Gastroesophageal sphincter (tissue), 4 donors: ENCODE results near the gene TOR1AIP1. TPM values are rescaled to one million over a fixed set of nuclear protein-coding genes. Genes with fewer than 3 reads are reported as not detected.

Experiments used
- ATAC-seq: fragments of 150-250 bp; one replicate; pipeline ENCODE4 v1.9.1; 2016; ENCODE audit warnings: mild to moderate bottlenecking, moderate library complexity
- H3K27ac ChIP-seq, 4 donors: fragments of 200-600 bp; sonication (generic) in 3 of 4; 1 replicate in 3 of 4; 2 replicates in 1 of 4; pipeline ENCODE4 v1.5.1; 2016 to 2019
- H3K27me3 ChIP-seq: fragments of 200-600 bp; sonication (generic); one replicate; pipeline ENCODE4 v1.5.1; 2019
- H3K36me3 ChIP-seq, 2 donors: fragments of 200-600 bp; sonication (generic); one replicate each; pipeline ENCODE4 v1.5.1; 2019; ENCODE audit warnings: control low read depth in 1 of 2
- H3K4me1 ChIP-seq, 3 donors: fragments of 200-600 bp; sonication (generic); 1 replicate in 2 of 3; 2 replicates in 1 of 3; pipeline ENCODE4 v1.5.1; 2016 to 2019; ENCODE audit warnings: control low read depth in 2 of 3
- H3K4me3 ChIP-seq, 2 donors: fragments of 200-600 bp; sonication (generic); one replicate each; pipeline ENCODE4 v1.5.1; 2019; ENCODE audit warnings: mild to moderate bottlenecking in 1 of 2, moderate library complexity in 1 of 2
- H3K9me3 ChIP-seq, 3 donors: fragments of 200-600 bp; sonication (generic); one replicate each; pipeline ENCODE4 v1.5.1; 2017 to 2019; ENCODE audit warnings: control low read depth in 2 of 3
- CTCF ChIP-seq, 4 experiments: fragments of 200-600 bp in 2 of 4; fragments of 450-650 bp in 2 of 4; sonication (generic) in 1 of 4; IDR thresholded peaks; one replicate each; pipeline ENCODE4 v1.5.1; 2017 to 2019; ENCODE audit warnings: antibody characterized with exemption in 4 of 4, mild to moderate bottlenecking in 2 of 4, moderate library complexity in 2 of 4
- EP300 ChIP-seq: sonication (generic); formaldehyde crosslinking; IDR thresholded peaks from one replicate; pipeline ENCODE4 v1.6.1; 2017; ENCODE audit warnings: antibody characterized with exemption, mild to moderate bottlenecking
- POLR2A ChIP-seq, 2 donors: fragments of 450-650 bp; IDR thresholded peaks; one replicate each; pipeline ENCODE4 v1.6.1; 2017; ENCODE audit warnings: antibody characterized with exemption in 2 of 2, mild to moderate bottlenecking in 2 of 2, moderate library complexity in 1 of 2
- POLR2AphosphoS5 ChIP-seq: sonication (generic); formaldehyde crosslinking; IDR thresholded peaks from one replicate; pipeline ENCODE4 v1.6.1; 2017; ENCODE audit warnings: antibody characterized with exemption
- WGBS, 2 donors: methylation state at CpG; one replicate each; pipeline ENCODE4 v1.1.5; 2018; ENCODE audit warnings: low coverage in 1 of 2; 5-methylcytosine and 5-hydroxymethylcytosine counted together
- total RNA-seq, 4 donors: library from RNA; depleted of rRNA; stranded (reverse); fragments of >200 nt; gene quantifications; one replicate each; pipeline ENCODE4 v1.1.0, GENCODE V29; 2016

TOR1AIP1 gene
- total RNA-seq, 4 donors from 2014 or later = 132 to 162 (median 141) TPM

GRCh38 chr1:179951383-179952144 lies 69.5 kb downstream of the TOR1AIP1 start:
- Histone ChIP-seq H3K27me3 (no peaks in the 10 kb centered on the region), H3K9me3 (no peaks in the 10 kb centered on the region), H3K27ac (no peak overlapping the region), H3K4me1 (peaks cover 0 to 22% (median 11%) of the 10 kb centered on the region in 3 donors), H3K4me3 (no peak overlapping the region), H3K36me3 (no peaks in the 10 kb centered on the region)
- WGBS, 2 donors = 90 to 91% methylated on average over 8 to 10 of the region's 10 CpGs
- no peak for ATAC-seq
- TF ChIP-seq EP300 (no peak), CTCF (IDR thresholded peaks at IDR 0.05) (no peak), POLR2AphosphoS5 (no peak), POLR2A (IDR thresholded peaks at IDR 0.05) (no peak)

DNA sequence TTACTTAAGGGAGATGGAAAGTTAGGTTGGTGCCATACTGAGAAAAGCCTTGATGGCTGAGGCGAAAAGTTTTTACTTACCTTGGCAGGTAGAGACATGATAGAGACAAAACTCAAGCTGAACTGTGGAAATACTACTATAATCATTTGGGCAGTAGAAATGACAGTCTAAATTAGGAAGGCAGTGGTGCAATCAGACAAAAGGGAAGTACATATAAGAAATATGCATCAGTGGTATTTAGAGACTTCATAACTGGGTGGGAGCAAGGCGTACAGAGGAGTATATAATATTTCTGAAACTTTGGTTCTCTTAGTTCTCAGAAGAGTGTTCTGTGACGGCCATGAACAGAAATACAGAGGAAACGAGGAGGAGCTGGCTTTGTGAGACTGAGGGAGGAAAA lies 70.1 kb downstream of the TOR1AIP1 start:
- 51 to 94% methylated on average over 3 to 4 of the region's 4 CpGs for WGBS, 2 donors
- no peak for TF ChIP-seq POLR2A (IDR thresholded peaks at IDR 0.05)
- no peak for TF ChIP-seq POLR2AphosphoS5
- TF ChIP-seq EP300 = no peak
- TF ChIP-seq CTCF (IDR thresholded peaks at IDR 0.05) = no peak
- no peak for ATAC-seq
- Histone ChIP-seq H3K9me3 (no peaks in the 10 kb centered on the region), H3K27me3 (no peaks in the 10 kb centered on the region), H3K4me1 (peaks cover 0 to 28% (median 11%) of the 10 kb centered on the region in 3 donors), H3K36me3 (no peaks in the 10 kb centered on the region), H3K4me3 (no peak overlapping the region), H3K27ac (no peak overlapping the region)

- WGBS, 2 donors = 1 to 2% methylated on average over 18 to 19 of the region's 19 CpGs
- H3K27ac ChIP-seq = peak overlapping the region; percentile 90 to 99 (median 96)
These were observed 71.9 kb downstream of the TOR1AIP1 start for GRCh38 chr1:179953974-179954492.

GRCh38 chr1:179954493-179955286 lies 72.6 kb downstream of the TOR1AIP1 start, which contains the start of gene CEP350:
CEP350 (plus strand) TSS chr1:179954810; CDS start chr1:179986182, 31,372 bp downstream.
- WGBS, 2 donors = 0% methylated on average over 9 to 13 of the region's 72 CpGs

More at GRCh38 chr1:179953974-179954492, 71.9 kb downstream of the TOR1AIP1 start:
- ATAC-seq = peak; percentile 28
- peak overlapping the region; percentile 87 to 94 for H3K4me3 ChIP-seq
- TF ChIP-seq CTCF (IDR thresholded peaks at IDR 0.05) (peak in 1 of 4 experiments; percentile 13), POLR2A (IDR thresholded peaks at IDR 0.05) (no peak)
- no peaks in the 10 kb centered on the region for H3K36me3 ChIP-seq
- no peaks in the 10 kb centered on the region for H3K9me3 ChIP-seq
- no peaks in the 10 kb centered on the region for H3K27me3 ChIP-seq
- H3K4me1 ChIP-seq = peaks cover 0 to 47% (median 11%) of the 10 kb centered on the region in 3 donors

More at GRCh38 chr1:179954493-179955286, 72.6 kb downstream of the TOR1AIP1 start, which contains the start of gene CEP350:
- H3K27ac ChIP-seq = peak within 1 kb of the TSS; percentile 94 to 99 (median 96)
- H3K9me3 ChIP-seq = no peaks in the 10 kb centered on the region
- TF ChIP-seq EP300 = no peak
- TF ChIP-seq POLR2AphosphoS5 = peak; percentile 97
- no peak for TF ChIP-seq CTCF (IDR thresholded peaks at IDR 0.05)
- peak; percentile 74 to 87 for TF ChIP-seq POLR2A (IDR thresholded peaks at IDR 0.05)
- peak within 1 kb of the TSS; percentile 87 to 94 for H3K4me3 ChIP-seq
- H3K36me3 ChIP-seq = no peaks in the 10 kb centered on the region
- H3K27me3 ChIP-seq = no peaks in the 10 kb centered on the region
- ATAC-seq = peak; percentile 99
- peaks cover 0 to 51% (median 11%) of the 10 kb centered on the region in 3 donors for H3K4me1 ChIP-seq
